Neural cell (in vitro differentiated cells): Measurements from ENCODE around the gene MMRN1. TPM values are rescaled to one million over a fixed set of nuclear protein-coding genes. Genes with fewer than 3 reads are reported as not detected.

Experiments used
- H2AFZ ChIP-seq: fragments of 200-600, 300-800 bp; sonication (generic), shearing (Covaris generic); 2 replicates; pipeline ENCODE4 v1.6.0; 2014; ENCODE audit warnings: low read depth, mild to moderate bottlenecking, antibody characterized with exemption, low read length, moderate library complexity
- H3F3A ChIP-seq: fragments of 200-600 bp; shearing (Covaris generic); 2 replicates; pipeline ENCODE4 v1.6.1; 2016; ENCODE audit warnings: mild to moderate bottlenecking, moderate library complexity, mixed read lengths, antibody characterized with exemption, low read length; ENCODE audit not compliant: insufficient read depth, poor library complexity, severe bottlenecking
- H3K27ac ChIP-seq: fragments of 200-600, 300-800 bp; sonication (generic), shearing (Covaris generic); 2 replicates; pipeline ENCODE4 v1.5.1; 2014; ENCODE audit warnings: mild to moderate bottlenecking, low read length, moderate library complexity
- H3K27me3 ChIP-seq: fragments of 300-800, 200-600 bp; sonication (generic), shearing (Covaris generic); 2 replicates; pipeline ENCODE4 v1.6.0; 2014; ENCODE audit warnings: mild to moderate bottlenecking, low read depth, low read length, moderate library complexity; ENCODE audit not compliant: insufficient read depth
- H3K36me3 ChIP-seq: fragments of 300-800, 200-600 bp; sonication (generic), shearing (Covaris generic); 2 replicates; pipeline ENCODE4 v1.5.1; 2014; ENCODE audit warnings: mild to moderate bottlenecking, antibody characterized with exemption, low read length, moderate library complexity; ENCODE audit not compliant: insufficient read depth
- H3K4me2 ChIP-seq: fragments of 300-800, 200-600 bp; sonication (generic), shearing (Covaris generic); 2 replicates; pipeline ENCODE4 v1.6.0; 2014; ENCODE audit warnings: mild to moderate bottlenecking, low read length
- H3K4me3 ChIP-seq: fragments of 300-800, 200-600 bp; sonication (generic), shearing (Covaris generic); 2 replicates; pipeline ENCODE4 v1.5.1; 2014; ENCODE audit warnings: mild to moderate bottlenecking, low read length, moderate library complexity
- H3K79me2 ChIP-seq: fragments of 200-600 bp; shearing (Covaris generic); replicated peaks from 2 replicates; pipeline ENCODE4 v1.6.0; 2014; ENCODE audit warnings: mild to moderate bottlenecking, low read length, moderate library complexity; ENCODE audit not compliant: insufficient read depth
- H3K9ac ChIP-seq: fragments of 300-800, 200-600 bp; sonication (generic), shearing (Covaris generic); 2 replicates; pipeline ENCODE4 v1.6.1; 2016; ENCODE audit warnings: mild to moderate bottlenecking, low read length, mixed read lengths
- H3K9me2 ChIP-seq: fragments of 200-600 bp; shearing (Covaris generic); 2 replicates; pipeline ENCODE4 v1.6.1; 2016; ENCODE audit warnings: mild to moderate bottlenecking, low read length, mixed read lengths; ENCODE audit not compliant: insufficient read depth
- H3K9me3 ChIP-seq: fragments of 200-600, 300-800 bp; sonication (generic), shearing (Covaris generic); 2 replicates; pipeline ENCODE4 v1.6.1; 2016; ENCODE audit warnings: mild to moderate bottlenecking, mixed run types, low read length, moderate library complexity, mixed read lengths
- H4K20me1 ChIP-seq: fragments of 200-600 bp; shearing (Covaris generic); 2 replicates; pipeline ENCODE4 v1.6.1; 2016; ENCODE audit warnings: mild to moderate bottlenecking, mixed run types; ENCODE audit not compliant: insufficient read depth
- CTCF ChIP-seq: fragments of 450-650 bp; IDR thresholded peaks from 2 replicates; pipeline ENCODE4 v1.5.1; 2014; ENCODE audit warnings: antibody characterized with exemption, mild to moderate bottlenecking, moderate library complexity; ENCODE audit not compliant: poor library complexity, severe bottlenecking
- EP300 ChIP-seq: fragments of 450-650 bp; conservative IDR thresholded peaks from 2 replicates; pipeline ENCODE4 v1.6.1; 2014; ENCODE audit warnings: antibody characterized with exemption, mild to moderate bottlenecking, moderate library complexity; ENCODE audit not compliant: poor library complexity, severe bottlenecking
- EZH2 ChIP-seq: fragments of 200-600, 300-800 bp; shearing (Covaris generic), sonication (generic); IDR thresholded peaks from 2 replicates; pipeline ENCODE4 v1.6.1; 2014; ENCODE audit warnings: antibody characterized with exemption, low read length, borderline replicate concordance, mild to moderate bottlenecking; ENCODE audit not compliant: insufficient read depth, poor library complexity, severe bottlenecking
- MXI1 ChIP-seq: fragments of 450-650 bp; conservative IDR thresholded peaks from 2 replicates; pipeline ENCODE4 v1.6.1; 2014; ENCODE audit warnings: antibody characterized with exemption, mild to moderate bottlenecking; ENCODE audit not compliant: poor library complexity, severe bottlenecking
- POLR2AphosphoS5 ChIP-seq: IDR thresholded peaks from 2 replicates; pipeline ENCODE4 v1.6.1; 2012
- RAD21 ChIP-seq: fragments of 450-650 bp; conservative IDR thresholded peaks from 2 replicates; pipeline ENCODE4 v1.6.1; 2014; ENCODE audit warnings: antibody characterized with exemption, mild to moderate bottlenecking, moderate library complexity
- SMC3 ChIP-seq: fragments of 450-650 bp; conservative IDR thresholded peaks from 2 replicates; pipeline ENCODE4 v1.6.1; 2014; ENCODE audit warnings: antibody characterized with exemption, mild to moderate bottlenecking, moderate library complexity; ENCODE audit not compliant: poor library complexity
- TAF1 ChIP-seq: IDR thresholded peaks from 2 replicates; pipeline ENCODE4 v1.6.1; 2012; ENCODE audit warnings: low read depth
- polyA plus RNA-seq: library from polyadenylated mRNA; depleted of rRNA; stranded (reverse); fragments of >200 nt; gene quantifications from 2 replicates; pipeline ENCODE4 v1.2.3, GENCODE V29; 2014
- TF ChIP-seq, protein P1 (sequence below): IDR thresholded peaks from 2 replicates; pipeline ENCODE4 v1.6.1; 2012; ENCODE audit warnings: borderline replicate concordance

The MMRN1 gene
- polyA plus RNA-seq, 1 donor from 2014 or later = 2.2 TPM

- Histone ChIP-seq H4K20me1 (no peaks in the 10 kb centered on the region), H3K36me3 (no peaks in the 10 kb centered on the region), H3K27me3 (no peaks in the 10 kb centered on the region), H3K4me3 (no peak overlapping the region), H3K9me2 (no peaks in the 10 kb centered on the region), H3K79me2 (no peaks in the 10 kb centered on the region), H2AFZ (no peak overlapping the region), H3K9ac (no peak overlapping the region), H3K4me2 (no peak overlapping the region), H3F3A (no peaks in the 10 kb centered on the region), H3K9me3 (no peaks in the 10 kb centered on the region), H3K27ac (no peak overlapping the region)
- TF ChIP-seq MXI1 = no peak
- TF ChIP-seq CTCF = no peak
- TF ChIP-seq, protein P1, sequence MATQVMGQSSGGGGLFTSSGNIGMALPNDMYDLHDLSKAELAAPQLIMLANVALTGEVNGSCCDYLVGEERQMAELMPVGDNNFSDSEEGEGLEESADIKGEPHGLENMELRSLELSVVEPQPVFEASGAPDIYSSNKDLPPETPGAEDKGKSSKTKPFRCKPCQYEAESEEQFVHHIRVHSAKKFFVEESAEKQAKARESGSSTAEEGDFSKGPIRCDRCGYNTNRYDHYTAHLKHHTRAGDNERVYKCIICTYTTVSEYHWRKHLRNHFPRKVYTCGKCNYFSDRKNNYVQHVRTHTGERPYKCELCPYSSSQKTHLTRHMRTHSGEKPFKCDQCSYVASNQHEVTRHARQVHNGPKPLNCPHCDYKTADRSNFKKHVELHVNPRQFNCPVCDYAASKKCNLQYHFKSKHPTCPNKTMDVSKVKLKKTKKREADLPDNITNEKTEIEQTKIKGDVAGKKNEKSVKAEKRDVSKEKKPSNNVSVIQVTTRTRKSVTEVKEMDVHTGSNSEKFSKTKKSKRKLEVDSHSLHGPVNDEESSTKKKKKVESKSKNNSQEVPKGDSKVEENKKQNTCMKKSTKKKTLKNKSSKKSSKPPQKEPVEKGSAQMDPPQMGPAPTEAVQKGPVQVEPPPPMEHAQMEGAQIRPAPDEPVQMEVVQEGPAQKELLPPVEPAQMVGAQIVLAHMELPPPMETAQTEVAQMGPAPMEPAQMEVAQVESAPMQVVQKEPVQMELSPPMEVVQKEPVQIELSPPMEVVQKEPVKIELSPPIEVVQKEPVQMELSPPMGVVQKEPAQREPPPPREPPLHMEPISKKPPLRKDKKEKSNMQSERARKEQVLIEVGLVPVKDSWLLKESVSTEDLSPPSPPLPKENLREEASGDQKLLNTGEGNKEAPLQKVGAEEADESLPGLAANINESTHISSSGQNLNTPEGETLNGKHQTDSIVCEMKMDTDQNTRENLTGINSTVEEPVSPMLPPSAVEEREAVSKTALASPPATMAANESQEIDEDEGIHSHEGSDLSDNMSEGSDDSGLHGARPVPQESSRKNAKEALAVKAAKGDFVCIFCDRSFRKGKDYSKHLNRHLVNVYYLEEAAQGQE = no peak
- no peak for TF ChIP-seq EP300
- no peak for TF ChIP-seq SMC3
- TF ChIP-seq RAD21 = no peak
- no peak for TF ChIP-seq TAF1
- no peak for TF ChIP-seq POLR2AphosphoS5
- TF ChIP-seq EZH2 = no peak
Measured at GRCh38 chr4:89897867-89898266, 3.2 kb downstream of the MMRN1 start.

GRCh38 chr4:89898304-89898716, 3.7 kb downstream of the MMRN1 start:
- Histone ChIP-seq H4K20me1 (no peaks in the 10 kb centered on the region), H3K4me2 (no peak overlapping the region), H3K9me3 (no peaks in the 10 kb centered on the region), H3F3A (no peaks in the 10 kb centered on the region), H3K27me3 (no peaks in the 10 kb centered on the region), H2AFZ (no peak overlapping the region), H3K36me3 (no peaks in the 10 kb centered on the region), H3K79me2 (no peaks in the 10 kb centered on the region), H3K9ac (no peak overlapping the region), H3K27ac (no peak overlapping the region), H3K4me3 (no peak overlapping the region), H3K9me2 (no peaks in the 10 kb centered on the region)
- TF ChIP-seq CTCF (no peak), SMC3 (no peak), TAF1 (no peak), MXI1 (no peak), EP300 (no peak), RAD21 (no peak), POLR2AphosphoS5 (no peak), EZH2 (no peak)
- TF ChIP-seq, protein P1 = no peak
